Eye (tissue), 1 donor: ENCODE data around the gene SMARCAL1.

Experiments
- DNase-seq: peaks from one replicate; pipeline ENCODE4 v3.0.0-alpha.2; 2015

Gene SMARCAL1

GRCh38 chr2:216477283-216478035, 65.2 kb downstream of the SMARCAL1 start:
- DNase-seq = no peak

- DNase-seq = peak; percentile 38
These were observed 65.9 kb downstream of the SMARCAL1 start for GRCh38 chr2:216478151-216478550.

GRCh38 chr2:216478791-216479190, 66.5 kb downstream of the SMARCAL1 start:
- no peak for DNase-seq

GRCh38 chr2:216480221-216480620, 67.9 kb downstream of the SMARCAL1 start:
- peak; percentile 24 for DNase-seq

GRCh38 chr2:216482640-216483039, 70.4 kb downstream of the SMARCAL1 start:
- DNase-seq = no peak

GRCh38 chr2:216485237-216485636, 73.0 kb downstream of the SMARCAL1 start:
- DNase-seq = no peak

DNA sequence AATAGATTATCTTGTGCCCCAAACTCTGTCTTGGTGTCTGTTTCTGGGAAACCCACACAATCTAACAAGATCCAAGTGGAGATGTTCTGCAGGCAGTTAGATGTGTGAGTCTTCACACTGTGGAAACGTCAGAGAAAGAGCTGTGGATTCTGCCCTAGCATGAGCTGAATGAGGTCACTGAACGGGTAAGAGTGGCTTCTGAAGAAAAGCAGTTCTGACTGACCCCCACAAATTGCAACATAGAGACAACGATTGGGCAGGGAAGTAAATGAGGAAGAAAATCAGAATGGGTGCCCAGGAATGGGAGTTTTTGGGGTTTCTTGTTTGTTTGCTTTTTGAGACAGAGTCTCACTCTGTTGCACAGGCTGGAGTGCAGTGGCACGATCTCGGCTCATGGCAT, 73.5 kb downstream of the SMARCAL1 start:
- no peak for DNase-seq

DNA sequence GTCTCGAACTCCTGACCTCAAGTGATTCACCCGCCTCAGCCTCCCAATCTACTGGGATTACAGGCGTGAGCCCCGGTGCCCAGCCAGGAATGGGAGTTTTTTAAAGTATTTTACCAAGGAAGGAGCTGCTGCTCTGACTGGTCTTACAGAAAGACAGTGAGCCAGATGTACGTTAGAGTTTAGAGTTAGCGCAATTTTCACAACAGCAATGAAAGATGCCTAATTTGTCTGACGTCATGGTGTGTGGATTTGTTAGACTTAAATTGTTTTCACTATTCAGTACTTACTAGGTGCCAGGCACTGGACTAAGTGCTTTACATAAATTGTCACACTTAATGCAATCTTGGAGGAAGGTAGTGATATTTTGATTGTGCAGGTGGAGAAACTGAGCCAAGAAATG, 74.0 kb downstream of the SMARCAL1 start:
- DNase-seq = no peak

DNA sequence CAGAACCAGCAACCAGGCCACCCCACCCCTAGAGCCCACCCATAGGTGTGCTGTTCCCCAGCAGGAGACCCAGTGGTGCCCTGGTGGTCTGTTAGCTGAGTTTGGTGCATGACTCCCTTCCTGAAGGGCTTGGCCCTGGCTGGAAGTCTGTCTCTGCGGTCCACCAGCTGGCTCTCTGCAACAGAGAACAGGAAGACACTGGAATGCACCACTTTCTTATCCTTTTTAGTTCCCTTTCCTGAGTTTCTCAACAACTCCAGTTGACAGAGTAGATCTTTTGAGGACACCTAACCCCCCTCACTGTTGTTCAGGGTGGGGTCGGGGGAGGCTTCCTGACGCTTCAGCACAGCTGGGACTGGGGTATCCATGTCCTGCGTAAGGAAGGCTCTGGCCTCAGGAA, 74.4 kb downstream of the SMARCAL1 start:
- no peak for DNase-seq

DNA sequence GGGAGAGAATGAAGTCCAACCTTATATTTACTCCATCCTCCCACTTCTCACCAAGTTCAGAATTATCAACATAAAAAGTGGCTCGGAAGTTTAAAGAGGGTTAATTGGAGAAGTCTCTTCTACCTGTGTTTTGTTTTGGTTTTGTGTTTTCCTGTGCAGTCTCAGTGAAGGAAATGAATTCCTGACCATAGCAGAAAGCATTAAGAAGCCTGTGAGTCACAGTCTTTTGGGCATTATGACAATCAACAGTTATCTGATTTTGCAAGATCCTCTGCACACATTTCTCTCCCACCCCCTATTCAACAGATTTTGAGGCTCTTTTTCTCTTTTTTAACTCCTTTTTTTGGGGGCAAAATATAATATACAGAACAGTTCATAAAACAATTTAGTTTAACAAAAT, 77.8 kb downstream of the SMARCAL1 start:
- no peak for DNase-seq

DNA sequence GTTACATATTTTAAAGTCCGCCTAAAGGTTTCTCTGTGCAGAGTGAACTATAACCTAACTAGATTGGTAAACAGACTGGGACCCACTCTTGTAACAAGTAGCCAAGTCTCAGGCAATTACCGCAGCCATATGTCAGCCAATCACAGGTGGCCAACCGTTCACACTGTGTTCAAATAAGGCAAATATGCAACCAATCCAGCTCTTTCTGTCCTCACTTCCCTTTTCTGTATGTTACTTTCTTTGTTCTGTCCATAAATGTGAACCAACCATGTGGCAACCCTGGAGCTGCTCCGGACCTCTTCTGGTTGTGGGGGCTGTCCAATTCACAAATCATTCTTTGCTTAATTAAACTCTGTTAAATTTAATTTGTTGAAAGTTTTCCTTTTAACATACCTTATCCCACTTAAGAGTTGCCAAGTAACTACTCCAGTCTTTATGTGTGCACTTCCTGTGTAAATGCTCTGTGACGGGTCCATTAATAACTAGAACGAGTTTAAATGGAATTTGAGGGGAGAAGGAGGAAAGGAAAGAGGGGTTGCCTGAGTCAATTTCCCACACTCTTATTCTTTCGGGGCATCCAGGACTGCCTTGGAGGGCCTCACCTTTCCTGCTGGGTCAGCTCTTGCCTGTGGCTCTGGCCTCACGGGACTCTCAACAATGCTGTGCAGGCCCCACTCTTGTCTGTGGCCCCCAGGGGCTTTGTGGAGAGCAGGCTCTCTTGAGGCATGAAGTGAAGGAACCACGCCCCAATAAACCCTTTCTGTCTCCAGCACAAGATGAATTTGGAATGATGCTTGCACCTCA, 79.7 kb downstream of the SMARCAL1 start:
- peak; percentile 20 for DNase-seq

GRCh38 chr2:216492597-216493333, 80.5 kb downstream of the SMARCAL1 start:
- no peak for DNase-seq

- no peak for DNase-seq
These were observed 81.0 kb downstream of the SMARCAL1 start for GRCh38 chr2:216493334-216493685.

- no peak for DNase-seq
These were observed 83.4 kb downstream of the SMARCAL1 start for GRCh38 chr2:216495656-216496055.

GRCh38 chr2:216497382-216498069, 85.2 kb downstream of the SMARCAL1 start:
- no peak for DNase-seq

DNA sequence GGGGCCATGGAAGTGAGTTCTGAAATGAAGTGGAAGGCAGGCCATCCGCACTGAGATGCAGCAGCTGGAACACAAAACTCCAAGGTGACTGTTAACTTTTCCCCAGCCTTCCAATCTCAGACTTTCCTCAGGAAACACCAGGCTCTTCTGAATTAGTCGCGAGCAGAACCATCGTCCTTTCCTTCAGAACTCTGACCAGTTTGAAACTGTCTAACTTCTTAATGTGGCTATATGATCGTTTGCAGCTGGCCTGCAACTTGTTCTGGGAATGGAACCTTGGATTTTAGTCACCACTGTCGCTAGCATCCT, 85.7 kb downstream of the SMARCAL1 start:
- DNase-seq = no peak

DNA sequence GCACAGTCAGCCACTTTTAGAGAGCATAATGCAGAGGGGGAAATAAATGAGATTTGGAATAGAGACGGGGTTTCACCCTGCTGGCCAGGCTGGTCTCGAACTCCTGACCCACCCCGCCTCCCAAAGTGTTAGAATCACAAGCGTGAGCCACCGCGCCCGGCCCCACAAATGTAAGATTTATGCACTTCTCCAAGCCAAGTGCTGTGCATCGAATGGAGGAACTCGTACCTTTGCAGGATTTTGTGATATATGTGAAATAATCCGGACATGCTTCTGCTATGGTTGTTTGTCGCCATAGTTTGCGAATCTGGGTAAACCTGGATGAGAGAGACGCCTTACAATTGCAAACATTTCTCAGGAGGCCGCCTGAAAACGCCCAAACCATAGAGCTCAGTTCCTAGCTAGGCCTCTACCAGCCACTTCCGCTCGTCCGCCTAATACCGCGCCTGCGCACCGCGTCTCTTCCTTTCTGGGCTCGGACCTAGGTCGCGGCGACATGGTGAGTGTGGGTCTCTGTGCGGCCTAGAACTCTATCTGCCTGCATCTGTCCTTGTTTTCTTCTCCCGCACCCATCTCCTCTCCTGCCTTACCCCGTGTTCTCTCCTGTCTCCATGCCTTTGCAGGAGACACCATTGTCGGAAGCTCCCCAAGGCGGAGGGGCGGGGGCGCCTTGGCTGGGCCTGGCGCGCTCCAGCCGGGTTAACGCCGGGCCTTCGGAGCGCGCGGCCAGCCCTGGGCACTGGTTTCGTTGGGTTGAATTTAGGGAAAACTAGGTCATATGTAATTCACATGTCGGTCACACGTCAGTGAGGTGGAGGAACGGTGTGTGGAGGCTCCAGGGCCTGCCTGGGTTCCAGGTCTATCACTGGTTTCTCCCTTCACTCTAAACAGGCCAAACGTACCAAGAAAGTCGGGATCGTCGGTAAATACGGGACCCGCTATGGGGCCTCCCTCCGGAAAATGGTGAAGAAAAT, 86.4 kb downstream of the SMARCAL1 start, which contains the start of gene RPL37A:
Gene RPL37A, plus strand, starts transcription at position 466 of the 974 bp plus-strand sequence. Its CDS starts 31 bp downstream, at position 497.
- peak; percentile 99 for DNase-seq

GRCh38 chr2:216499641-216500218, 87.4 kb downstream of the SMARCAL1 start:
- DNase-seq = no peak

DNA sequence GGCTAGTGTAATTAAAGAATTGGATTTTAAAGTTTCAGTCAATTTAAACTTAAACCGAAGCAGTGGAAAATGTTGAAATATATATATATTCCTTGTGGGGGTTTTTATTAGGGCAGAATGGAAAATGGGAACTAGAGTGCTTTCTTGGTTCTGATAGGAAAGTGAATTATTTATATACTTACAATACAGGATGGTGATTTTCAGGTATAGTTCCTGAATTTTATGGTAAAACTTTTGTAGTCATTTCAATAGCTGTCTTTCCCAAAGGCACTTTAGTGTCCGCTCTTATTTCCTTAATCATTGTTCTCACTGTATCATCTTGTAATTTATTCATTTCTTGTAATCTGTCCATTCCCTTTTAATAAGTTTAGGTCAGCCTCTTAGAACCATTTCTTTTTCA, 88.3 kb downstream of the SMARCAL1 start:
- no peak for DNase-seq

DNA sequence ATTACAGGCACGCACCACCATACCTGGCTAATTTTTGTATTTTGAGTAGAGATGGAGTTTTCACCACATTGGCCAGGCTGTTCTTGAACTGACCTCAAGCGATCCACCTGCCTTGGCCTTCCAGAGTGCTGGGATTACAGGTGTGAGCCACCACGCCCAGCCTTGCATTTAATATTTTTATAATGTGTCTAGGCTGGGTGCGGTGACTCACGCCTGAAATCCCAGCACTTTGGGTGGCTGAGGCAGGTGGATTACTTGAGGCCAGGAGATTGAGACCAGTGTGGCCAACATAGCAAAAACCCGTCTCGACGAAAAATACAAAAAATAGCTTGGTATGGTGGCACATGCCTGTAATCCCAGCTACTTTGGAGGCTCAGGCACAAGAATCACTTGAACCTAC, 89.6 kb downstream of the SMARCAL1 start:
- DNase-seq = no peak

- DNase-seq = no peak
These were observed 90.3 kb downstream of the SMARCAL1 start for GRCh38 chr2:216502381-216503158.
